Mucosa of gallbladder (tissue), 1 donor: ENCODE measurements around the gene CORO1C. TPM values are rescaled to one million over a fixed set of nuclear protein-coding genes. Genes with fewer than 3 reads are reported as not detected.

ENCODE experiments used
- DNase-seq: peaks from one replicate; pipeline ENCODE4 v3.0.0-alpha.2; 2020; ENCODE audit warnings: low spot score
- total RNA-seq: library from RNA; stranded (reverse); gene quantifications from one replicate; pipeline ENCODE4 v1.2.1, GENCODE V29; 2021
- donor health status: DM: no; HTN: no; CAD: no.

The CORO1C gene
- total RNA-seq, 1 donor from 2014 or later: 194 TPM

GRCh38 chr12:108615918-108616317 lies 115.4 kb downstream of the CORO1C start:
- no peak for DNase-seq

GRCh38 chr12:108614639-108615038 lies 116.7 kb downstream of the CORO1C start:
- DNase-seq: no peak

- DNase-seq: no peak
Measured at GRCh38 chr12:108614041-108614440, 117.3 kb downstream of the CORO1C start.

GRCh38 chr12:108613548-108613947 lies 117.8 kb downstream of the CORO1C start:
- no peak for DNase-seq

- no peak for DNase-seq
Measured at GRCh38 chr12:108612788-108613282, 118.5 kb downstream of the CORO1C start.

GRCh38 chr12:108611884-108612415 lies 119.4 kb downstream of the CORO1C start:
- DNase-seq: no peak

GRCh38 chr12:108610856-108611605 lies 120.3 kb downstream of the CORO1C start:
- DNase-seq: no peak

- DNase-seq: no peak
Measured at GRCh38 chr12:108610336-108610815, 120.9 kb downstream of the CORO1C start.

- DNase-seq: peak; percentile 68
Measured at GRCh38 chr12:108609537-108610335, 121.6 kb downstream of the CORO1C start.

GRCh38 chr12:108608616-108609015 lies 122.7 kb downstream of the CORO1C start:
- no peak for DNase-seq

- DNase-seq: no peak
Measured at GRCh38 chr12:108607981-108608600, 123.2 kb downstream of the CORO1C start.

- no peak for DNase-seq
Measured at GRCh38 chr12:108606492-108606891, 124.8 kb downstream of the CORO1C start.

GRCh38 chr12:108605690-108606406 lies 125.5 kb downstream of the CORO1C start:
- no peak for DNase-seq

GRCh38 chr12:108605000-108605689 lies 126.2 kb downstream of the CORO1C start:
- DNase-seq: no peak

GRCh38 chr12:108604208-108604941 lies 126.9 kb downstream of the CORO1C start:
- no peak for DNase-seq

GRCh38 chr12:108603743-108604142 lies 127.6 kb downstream of the CORO1C start:
- DNase-seq: no peak

- DNase-seq: no peak
Measured at GRCh38 chr12:108602976-108603704, 128.2 kb downstream of the CORO1C start.

GRCh38 chr12:108602209-108602705 lies 129.1 kb downstream of the CORO1C start:
- no peak for DNase-seq

GRCh38 chr12:108600702-108601007 lies 130.7 kb downstream of the CORO1C start:
- DNase-seq: no peak
